CD4-positive, alpha-beta T cell treated with Interleukin-1 beta for 1 hour (primary cell): ENCODE data around the gene CLIC2.

Source experiments
- DNase-seq, 2 donors: peaks; one replicate each; pipeline ENCODE4 v3.0.0-alpha.2; 2020 to 2022

The CLIC2 gene

DNA sequence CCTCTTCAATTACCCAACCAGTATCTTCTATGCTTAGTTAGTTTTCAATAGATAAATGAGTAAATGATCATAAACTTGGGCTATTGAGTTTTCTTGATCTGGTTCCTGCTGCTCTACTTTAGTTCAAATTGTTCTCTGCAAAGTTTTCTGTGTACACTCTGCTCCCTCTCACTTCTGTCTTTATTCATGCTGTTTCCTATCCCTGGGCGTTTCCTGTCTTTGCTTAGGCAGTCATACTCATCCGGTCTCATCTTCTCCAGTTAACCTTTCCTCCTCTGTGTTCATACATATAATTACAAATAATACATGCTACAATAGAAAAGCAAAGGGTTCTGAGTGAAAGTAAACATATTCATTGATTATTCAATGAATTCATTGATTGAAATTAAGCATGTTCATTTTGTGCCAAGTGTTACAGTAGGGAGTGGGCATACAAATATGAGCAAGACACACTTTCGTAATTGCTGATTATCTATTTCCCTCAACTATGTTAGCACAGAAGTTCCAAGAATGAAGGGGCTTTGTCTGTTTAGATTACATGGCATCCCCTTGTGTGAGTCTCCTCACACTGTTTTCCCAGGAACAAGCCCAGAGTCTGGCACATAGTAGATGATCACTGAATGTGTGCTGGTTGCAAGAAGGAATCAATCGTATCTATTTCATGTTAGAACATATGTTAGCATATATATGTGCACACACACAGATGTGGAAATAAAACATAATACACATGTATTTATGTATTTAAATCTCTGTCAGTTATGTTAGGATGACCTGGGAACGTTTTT, 71.3 kb downstream of the CLIC2 start:
- peak in 1 of 2 donors; percentile 12 for DNase-seq

DNA sequence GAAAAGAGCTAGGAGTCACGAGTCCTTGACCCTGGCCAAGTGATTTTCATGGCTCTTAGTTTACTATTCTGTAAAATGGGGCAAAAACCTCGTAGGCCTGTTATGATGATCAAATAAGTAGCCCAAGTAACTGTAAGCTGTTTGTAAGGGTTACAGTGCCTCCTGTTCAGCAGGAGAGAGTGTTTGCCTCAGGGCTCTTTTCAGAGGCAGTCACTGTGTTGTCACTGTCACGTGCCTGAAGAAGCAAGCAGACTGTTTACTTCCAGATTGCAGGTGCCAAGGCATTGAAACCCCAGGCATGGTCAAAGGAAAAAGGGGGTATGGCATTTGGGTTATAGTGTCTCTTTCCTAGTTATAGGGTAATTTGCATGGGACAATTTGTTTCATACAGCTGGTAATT, 74.7 kb downstream of the CLIC2 start:
- no peak for DNase-seq

DNA sequence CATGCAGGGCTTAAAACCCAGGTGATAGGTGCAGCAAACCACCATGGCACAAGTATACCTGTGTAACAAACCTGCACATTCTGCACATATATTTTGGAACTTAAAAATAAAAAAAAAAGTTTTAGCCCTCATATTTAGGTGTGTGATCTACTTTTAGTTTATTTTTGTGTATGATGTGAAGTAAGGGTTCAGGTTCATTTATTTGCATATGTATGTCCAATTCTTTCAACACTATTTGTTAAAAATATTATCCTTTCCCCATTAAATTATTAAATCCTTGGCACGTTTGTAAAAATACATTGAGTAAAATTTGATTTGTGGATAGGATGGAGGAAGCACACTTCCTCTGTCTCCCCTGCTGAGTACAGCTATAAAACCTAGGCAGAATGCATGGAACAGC, 83.0 kb downstream of the CLIC2 start:
- DNase-seq, result no peak

DNA sequence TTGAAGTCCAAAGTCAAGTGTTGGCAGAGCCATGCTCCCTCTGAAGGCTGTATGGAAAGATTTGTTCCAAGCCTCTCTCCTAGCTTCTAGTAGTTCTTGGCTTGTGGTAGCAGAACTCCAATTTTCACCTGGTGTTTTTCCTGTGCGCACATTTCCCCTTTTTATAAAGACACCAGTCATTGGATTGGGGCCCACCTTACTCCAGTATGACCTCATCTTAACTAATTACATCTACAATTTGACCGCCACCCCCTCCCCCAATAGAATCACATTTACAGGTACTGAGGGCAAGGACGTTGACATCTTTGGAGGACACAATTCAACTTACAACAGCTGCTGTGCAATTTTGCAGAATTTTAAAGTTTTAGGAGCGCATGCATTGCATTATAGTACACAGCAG, 86.9 kb downstream of the CLIC2 start:
- DNase-seq, result no peak

DNA sequence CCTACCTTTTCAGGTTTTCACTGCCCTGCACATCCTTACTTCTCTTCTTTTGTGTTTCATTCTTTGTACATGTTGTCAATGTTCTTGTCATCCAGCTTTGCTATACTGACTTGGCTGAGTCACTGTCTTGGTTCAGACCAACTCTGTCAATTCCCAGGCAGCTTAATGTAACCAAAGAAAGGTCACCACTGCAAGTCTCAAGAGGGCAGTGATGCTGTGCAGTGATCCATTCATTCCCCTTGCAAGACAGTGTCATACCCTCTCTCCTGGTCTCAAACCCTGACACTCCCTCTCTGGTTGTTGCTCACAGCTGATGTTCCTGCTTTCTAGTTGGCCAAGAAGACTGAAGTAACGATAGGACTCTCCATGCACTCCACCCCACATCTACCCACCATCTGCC, 87.7 kb downstream of the CLIC2 start:
- no peak for DNase-seq

DNA sequence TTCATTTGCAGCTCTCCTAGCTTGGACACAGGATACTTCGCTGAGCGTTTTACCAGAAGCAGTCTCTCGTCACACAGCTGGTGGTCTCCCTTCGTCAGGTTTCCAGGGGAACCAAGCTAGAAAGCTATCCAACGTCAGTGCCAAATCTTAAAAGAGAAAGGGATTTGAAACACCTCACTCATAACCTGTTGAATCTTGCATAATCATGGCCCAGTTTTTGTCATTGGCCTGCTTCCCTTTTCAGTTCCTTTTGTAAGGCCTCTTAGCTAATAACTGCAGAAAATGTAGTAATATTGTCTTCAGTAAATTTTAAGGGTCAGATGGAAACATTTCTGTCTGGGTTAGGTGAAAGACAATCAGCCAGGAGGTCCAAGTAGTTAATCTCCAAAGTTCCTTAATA, 92.1 kb downstream of the CLIC2 start:
- DNase-seq, result no peak

DNA sequence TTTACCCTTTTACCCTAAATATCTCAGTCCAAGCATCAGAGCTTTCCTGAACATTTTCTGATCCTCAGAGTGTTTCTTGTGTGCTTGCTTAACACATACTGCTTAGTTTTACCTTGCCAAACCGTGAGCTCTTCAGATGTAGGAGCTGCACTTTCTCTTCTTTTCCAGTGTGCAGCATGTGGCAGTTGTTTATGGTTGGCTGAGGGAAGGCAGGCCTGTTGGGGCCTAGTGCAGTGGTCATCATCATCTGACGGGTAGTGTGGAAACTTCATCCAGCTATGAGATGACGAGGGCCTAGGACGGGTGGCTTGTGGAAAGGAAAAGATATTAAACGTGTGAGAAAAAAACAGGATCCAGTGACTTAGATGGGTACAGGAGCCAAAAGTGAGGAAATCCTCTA, 96.7 kb downstream of the CLIC2 start:
- DNase-seq, result no peak

DNA sequence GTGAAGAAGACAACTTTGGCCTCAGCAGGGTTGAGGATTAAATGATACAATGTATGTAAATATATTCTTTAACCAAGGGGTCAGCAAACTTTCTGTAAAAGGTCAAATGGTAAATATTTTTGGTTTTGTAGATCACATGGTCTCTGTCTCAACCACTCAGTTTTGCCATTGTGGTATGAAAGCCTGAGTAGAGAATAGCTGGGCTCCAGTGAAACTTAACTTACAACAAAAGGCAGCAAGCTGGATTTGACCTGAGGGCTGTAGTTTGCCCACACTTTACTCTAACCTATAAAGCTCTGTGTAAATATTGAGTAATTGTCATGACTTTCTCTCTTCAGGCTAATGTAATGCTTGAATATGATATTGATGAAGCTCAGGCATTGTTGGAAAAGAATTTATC, 98.5 kb downstream of the CLIC2 start:
- DNase-seq, result no peak

DNA sequence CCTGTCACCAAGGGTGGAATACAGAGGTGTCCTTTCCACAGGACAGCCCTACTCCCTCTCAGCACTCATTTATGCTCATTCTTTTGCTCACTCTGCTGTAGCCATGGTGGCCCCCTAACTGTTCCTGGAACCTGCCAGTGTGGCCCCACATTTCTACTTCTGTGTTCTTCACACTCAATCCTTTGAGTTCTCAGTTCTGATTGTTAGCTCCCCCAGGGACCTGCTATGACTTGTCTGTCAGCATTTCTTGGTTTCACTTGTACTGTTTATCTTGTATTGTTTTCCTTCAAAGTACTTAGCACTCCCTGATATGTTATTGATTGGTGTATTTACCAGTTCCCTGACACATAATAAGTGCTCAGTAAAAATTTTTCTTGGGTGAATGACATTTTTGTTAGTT, 103.3 kb downstream of the CLIC2 start:
- DNase-seq, result no peak
